ENCODE data around the gene ROR2. TPM values are rescaled to one million over a fixed set of nuclear protein-coding genes. Genes with fewer than 3 reads are reported as not detected.

Gene ROR2
- total RNA-seq, 1 experiment from 2014 or later: 5.9 TPM

- H3K36me3 ChIP-seq (ENCODE audit: control insufficient read depth, insufficient read depth, low read length): no peaks in the 10 kb centered on the region
- H3K27me3 ChIP-seq (ENCODE audit: control insufficient read depth, insufficient read depth, low read length): no peaks in the 10 kb centered on the region
- no peak overlapping the region for H3K4me3 ChIP-seq (ENCODE audit: low read depth in 2 of 2, low read length in 2 of 2)
- H3K9me3 ChIP-seq (ENCODE audit: control insufficient read depth, insufficient read depth, low read depth, low read length): no peaks in the 10 kb centered on the region
- CTCF ChIA-PET: no interaction called here
- no TSS peak for BruUV-seq (replicated peaks)
- in situ Hi-C loops (cut with HindIII; ENCODE audit: low pct_unique_long_range_greater_than_20kb, low sequenced_read_pairs) (no loop called here), intact Hi-C loops (cut with micrococcal nuclease; ENCODE audit: unreplicated experiment) (no loop called here)
- ATAC-seq (no peak), DNase-seq (ENCODE audit: low read depth, low spot score) (no peak)
- POLR2A ChIA-PET: no interaction called here
- no peaks in the 10 kb centered on the region for H3K4me1 ChIP-seq (ENCODE audit: control insufficient read depth, insufficient read depth, low read length)
- TF ChIP-seq, protein P1, sequence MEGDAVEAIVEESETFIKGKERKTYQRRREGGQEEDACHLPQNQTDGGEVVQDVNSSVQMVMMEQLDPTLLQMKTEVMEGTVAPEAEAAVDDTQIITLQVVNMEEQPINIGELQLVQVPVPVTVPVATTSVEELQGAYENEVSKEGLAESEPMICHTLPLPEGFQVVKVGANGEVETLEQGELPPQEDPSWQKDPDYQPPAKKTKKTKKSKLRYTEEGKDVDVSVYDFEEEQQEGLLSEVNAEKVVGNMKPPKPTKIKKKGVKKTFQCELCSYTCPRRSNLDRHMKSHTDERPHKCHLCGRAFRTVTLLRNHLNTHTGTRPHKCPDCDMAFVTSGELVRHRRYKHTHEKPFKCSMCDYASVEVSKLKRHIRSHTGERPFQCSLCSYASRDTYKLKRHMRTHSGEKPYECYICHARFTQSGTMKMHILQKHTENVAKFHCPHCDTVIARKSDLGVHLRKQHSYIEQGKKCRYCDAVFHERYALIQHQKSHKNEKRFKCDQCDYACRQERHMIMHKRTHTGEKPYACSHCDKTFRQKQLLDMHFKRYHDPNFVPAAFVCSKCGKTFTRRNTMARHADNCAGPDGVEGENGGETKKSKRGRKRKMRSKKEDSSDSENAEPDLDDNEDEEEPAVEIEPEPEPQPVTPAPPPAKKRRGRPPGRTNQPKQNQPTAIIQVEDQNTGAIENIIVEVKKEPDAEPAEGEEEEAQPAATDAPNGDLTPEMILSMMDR (IDR thresholded peaks at IDR 0.05): no peak
- TF ChIP-seq, protein P2, sequence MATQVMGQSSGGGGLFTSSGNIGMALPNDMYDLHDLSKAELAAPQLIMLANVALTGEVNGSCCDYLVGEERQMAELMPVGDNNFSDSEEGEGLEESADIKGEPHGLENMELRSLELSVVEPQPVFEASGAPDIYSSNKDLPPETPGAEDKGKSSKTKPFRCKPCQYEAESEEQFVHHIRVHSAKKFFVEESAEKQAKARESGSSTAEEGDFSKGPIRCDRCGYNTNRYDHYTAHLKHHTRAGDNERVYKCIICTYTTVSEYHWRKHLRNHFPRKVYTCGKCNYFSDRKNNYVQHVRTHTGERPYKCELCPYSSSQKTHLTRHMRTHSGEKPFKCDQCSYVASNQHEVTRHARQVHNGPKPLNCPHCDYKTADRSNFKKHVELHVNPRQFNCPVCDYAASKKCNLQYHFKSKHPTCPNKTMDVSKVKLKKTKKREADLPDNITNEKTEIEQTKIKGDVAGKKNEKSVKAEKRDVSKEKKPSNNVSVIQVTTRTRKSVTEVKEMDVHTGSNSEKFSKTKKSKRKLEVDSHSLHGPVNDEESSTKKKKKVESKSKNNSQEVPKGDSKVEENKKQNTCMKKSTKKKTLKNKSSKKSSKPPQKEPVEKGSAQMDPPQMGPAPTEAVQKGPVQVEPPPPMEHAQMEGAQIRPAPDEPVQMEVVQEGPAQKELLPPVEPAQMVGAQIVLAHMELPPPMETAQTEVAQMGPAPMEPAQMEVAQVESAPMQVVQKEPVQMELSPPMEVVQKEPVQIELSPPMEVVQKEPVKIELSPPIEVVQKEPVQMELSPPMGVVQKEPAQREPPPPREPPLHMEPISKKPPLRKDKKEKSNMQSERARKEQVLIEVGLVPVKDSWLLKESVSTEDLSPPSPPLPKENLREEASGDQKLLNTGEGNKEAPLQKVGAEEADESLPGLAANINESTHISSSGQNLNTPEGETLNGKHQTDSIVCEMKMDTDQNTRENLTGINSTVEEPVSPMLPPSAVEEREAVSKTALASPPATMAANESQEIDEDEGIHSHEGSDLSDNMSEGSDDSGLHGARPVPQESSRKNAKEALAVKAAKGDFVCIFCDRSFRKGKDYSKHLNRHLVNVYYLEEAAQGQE (IDR thresholded peaks at IDR 0.05; ENCODE audit: insufficient read depth in 1 of 2, low read depth in 2 of 2, low read length in 1 of 2): no peak
- TF ChIP-seq TCF7L2 (IDR thresholded peaks at IDR 0.05; ENCODE audit: low read depth, low read length): no peak
- no peak for TF ChIP-seq SIN3A (IDR thresholded peaks at IDR 0.05; ENCODE audit: borderline replicate concordance, insufficient read depth, low read depth, low read length)
- TF ChIP-seq POLR2AphosphoS5 (IDR thresholded peaks at IDR 0.05; ENCODE audit: low read depth, low read length): no peak
- no peak overlapping the region for H3K27ac ChIP-seq (ENCODE audit: low read length)
These were observed 92.5 kb downstream of the ROR2 start for GRCh38 chr9:91857291-91858212.

DNA sequence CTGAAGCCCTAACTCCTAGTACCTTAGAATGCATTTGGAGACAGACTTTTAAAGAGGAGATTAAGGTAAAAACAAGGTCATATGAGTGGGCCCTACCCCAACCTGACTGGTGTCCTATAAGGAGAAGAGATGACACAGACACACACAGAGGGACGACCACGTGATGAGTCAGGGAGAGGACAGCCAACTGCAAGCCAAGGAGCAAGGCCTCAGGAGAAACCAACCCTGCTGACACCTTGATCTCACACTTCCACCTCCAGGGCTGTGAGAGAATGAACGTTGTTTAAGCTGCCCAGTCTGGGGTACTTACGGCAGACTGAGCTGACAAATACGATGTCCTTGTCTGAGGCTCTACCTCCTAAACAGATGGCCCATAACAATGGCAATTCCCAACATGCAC lies 93.6 kb downstream of the ROR2 start:
- no peak overlapping the region for H3K4me3 ChIP-seq (ENCODE audit: low read depth in 2 of 2, low read length in 2 of 2)
- no peaks in the 10 kb centered on the region for H3K4me1 ChIP-seq (ENCODE audit: control insufficient read depth, insufficient read depth, low read length)
- ATAC-seq (no peak), DNase-seq (ENCODE audit: low read depth, low spot score) (no peak)
- in situ Hi-C loops (cut with HindIII; ENCODE audit: low pct_unique_long_range_greater_than_20kb, low sequenced_read_pairs): no loop called here
- no peaks in the 10 kb centered on the region for H3K9me3 ChIP-seq (ENCODE audit: control insufficient read depth, insufficient read depth, low read depth, low read length)
- intact Hi-C loops (cut with micrococcal nuclease; ENCODE audit: unreplicated experiment): no loop called here
- no peaks in the 10 kb centered on the region for H3K36me3 ChIP-seq (ENCODE audit: control insufficient read depth, insufficient read depth, low read length)
- no peak overlapping the region for H3K27ac ChIP-seq (ENCODE audit: low read length)
- CTCF ChIA-PET: no interaction called here
- H3K27me3 ChIP-seq (ENCODE audit: control insufficient read depth, insufficient read depth, low read length): no peaks in the 10 kb centered on the region
- TF ChIP-seq SIN3A (IDR thresholded peaks at IDR 0.05; ENCODE audit: borderline replicate concordance, insufficient read depth, low read depth, low read length): no peak
- TF ChIP-seq, protein P2 (IDR thresholded peaks at IDR 0.05; ENCODE audit: insufficient read depth in 1 of 2, low read depth in 2 of 2, low read length in 1 of 2): no peak
- BruUV-seq (replicated peaks): no TSS peak
- POLR2A ChIA-PET: no interaction called here

Data from Panc1 (cell line).